ENCODE measurements around the gene BAIAP2L1. TPM values are rescaled to one million over a fixed set of nuclear protein-coding genes. Genes with fewer than 3 reads are reported as not detected.

BAIAP2L1 gene
- total RNA-seq, 1 donor from 2014 or later: 2.1 TPM

DNA sequence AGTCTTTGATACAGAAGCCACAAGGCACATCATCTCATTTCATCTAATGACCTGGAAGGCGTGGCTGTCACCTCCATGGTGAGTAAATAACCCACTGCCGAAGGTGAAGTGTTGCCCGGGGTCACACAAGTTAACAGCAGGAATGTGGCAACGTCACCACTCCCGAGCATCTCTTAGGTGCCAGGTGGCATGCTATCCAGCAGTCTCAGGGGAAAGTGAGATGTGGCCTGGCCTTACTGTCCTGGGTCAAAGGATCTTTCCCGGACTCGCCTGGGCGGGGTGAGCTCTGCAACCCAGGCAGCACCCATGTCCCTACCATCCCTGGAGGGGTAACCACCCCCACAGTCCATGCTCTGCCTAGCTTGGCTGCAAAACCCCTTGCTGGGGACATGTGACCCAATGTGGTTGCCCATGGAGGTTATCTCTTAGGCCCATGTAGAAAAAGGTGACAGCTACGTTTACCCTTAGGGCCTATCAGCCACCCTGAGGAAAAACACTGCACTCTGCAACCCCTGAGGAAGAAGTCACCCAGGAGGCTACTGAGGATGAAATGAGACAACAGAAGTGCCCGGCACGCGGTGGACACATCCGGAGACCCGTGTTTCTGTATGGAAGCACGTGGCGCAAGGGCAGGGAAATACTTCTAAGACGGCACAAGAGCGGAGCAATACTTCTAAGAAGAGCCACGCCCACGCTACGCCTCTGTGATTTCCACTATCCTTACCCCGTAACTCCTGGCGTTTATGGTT is 52.0 kb downstream of the BAIAP2L1 start:
- intact Hi-C loops (cut with micrococcal nuclease): no loop called here

DNA sequence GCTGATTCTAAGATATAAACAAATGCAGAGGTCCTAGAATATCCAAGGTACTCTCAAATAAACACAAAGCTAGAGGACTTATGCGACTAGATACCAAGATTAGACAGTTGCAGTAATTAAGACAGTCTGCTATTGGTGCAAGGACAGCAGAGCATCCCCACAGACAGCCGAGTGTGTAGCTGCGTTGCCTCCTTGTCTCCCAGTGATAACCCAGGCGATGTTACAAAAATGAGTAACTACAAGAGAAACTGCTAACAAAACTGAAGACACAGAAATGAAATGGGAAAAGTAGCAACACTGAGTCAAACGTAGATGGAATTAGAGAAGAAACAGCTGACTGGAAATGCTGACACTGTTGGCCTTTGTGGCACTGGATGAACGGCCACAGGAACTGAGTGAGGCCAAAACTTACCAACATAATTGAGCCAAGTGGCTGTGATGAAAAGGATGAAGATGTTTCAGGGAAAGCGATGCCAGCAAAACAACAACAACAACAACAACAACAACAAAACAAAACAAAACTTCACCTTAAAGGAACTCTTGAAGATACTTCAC is 54.3 kb downstream of the BAIAP2L1 start:
- Histone ChIP-seq H3K36me3 (no peaks in the 10 kb centered on the region), H3K4me1 (no peaks in the 10 kb centered on the region), H3K27ac (replicated peaks) (no peak overlapping the region), H3K4me3 (no peak overlapping the region), H3K9me3 (replicated peaks) (no peaks in the 10 kb centered on the region), H3K27me3 (ENCODE audit: low read depth) (no peaks in the 10 kb centered on the region)
- intact Hi-C loops (cut with micrococcal nuclease): no loop called here
- no peak for DNase-seq
- TF ChIP-seq, protein P1, sequence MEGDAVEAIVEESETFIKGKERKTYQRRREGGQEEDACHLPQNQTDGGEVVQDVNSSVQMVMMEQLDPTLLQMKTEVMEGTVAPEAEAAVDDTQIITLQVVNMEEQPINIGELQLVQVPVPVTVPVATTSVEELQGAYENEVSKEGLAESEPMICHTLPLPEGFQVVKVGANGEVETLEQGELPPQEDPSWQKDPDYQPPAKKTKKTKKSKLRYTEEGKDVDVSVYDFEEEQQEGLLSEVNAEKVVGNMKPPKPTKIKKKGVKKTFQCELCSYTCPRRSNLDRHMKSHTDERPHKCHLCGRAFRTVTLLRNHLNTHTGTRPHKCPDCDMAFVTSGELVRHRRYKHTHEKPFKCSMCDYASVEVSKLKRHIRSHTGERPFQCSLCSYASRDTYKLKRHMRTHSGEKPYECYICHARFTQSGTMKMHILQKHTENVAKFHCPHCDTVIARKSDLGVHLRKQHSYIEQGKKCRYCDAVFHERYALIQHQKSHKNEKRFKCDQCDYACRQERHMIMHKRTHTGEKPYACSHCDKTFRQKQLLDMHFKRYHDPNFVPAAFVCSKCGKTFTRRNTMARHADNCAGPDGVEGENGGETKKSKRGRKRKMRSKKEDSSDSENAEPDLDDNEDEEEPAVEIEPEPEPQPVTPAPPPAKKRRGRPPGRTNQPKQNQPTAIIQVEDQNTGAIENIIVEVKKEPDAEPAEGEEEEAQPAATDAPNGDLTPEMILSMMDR (IDR thresholded peaks at IDR 0.05; ENCODE audit: borderline replicate concordance): no peak

More for the DNA sequence above, 52.0 kb downstream of the BAIAP2L1 start:
- Histone ChIP-seq H3K4me3 (no peak overlapping the region), H3K27me3 (ENCODE audit: low read depth) (no peaks in the 10 kb centered on the region), H3K36me3 (no peaks in the 10 kb centered on the region), H3K27ac (replicated peaks) (no peak overlapping the region), H3K9me3 (replicated peaks) (no peaks in the 10 kb centered on the region), H3K4me1 (peaks cover 2% of the 10 kb centered on the region)
- DNase-seq: no peak
- TF ChIP-seq, protein P1 (IDR thresholded peaks at IDR 0.05; ENCODE audit: borderline replicate concordance): no peak

DNA sequence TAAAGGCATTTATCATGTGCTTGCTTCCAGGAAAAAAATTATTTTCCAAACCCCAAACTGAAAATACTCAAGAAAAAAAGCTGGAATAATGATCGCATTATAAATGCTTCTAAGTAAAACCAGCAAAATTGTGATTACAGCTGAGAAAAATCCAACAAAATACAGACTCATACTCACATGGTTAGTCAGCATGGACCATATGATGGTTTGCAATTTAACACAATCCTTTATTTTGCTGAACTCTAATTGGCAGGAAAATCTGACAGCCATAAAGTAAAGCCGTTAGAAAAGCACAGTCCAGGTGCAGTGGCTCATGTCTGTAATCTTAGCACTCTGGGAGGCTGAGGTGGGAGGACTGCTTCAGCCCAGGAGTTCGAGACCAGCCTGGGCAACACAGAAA is 59.8 kb downstream of the BAIAP2L1 start:
- intact Hi-C loops (cut with micrococcal nuclease): no loop called here
- no peaks in the 10 kb centered on the region for H3K27me3 ChIP-seq (ENCODE audit: low read depth)

DNA sequence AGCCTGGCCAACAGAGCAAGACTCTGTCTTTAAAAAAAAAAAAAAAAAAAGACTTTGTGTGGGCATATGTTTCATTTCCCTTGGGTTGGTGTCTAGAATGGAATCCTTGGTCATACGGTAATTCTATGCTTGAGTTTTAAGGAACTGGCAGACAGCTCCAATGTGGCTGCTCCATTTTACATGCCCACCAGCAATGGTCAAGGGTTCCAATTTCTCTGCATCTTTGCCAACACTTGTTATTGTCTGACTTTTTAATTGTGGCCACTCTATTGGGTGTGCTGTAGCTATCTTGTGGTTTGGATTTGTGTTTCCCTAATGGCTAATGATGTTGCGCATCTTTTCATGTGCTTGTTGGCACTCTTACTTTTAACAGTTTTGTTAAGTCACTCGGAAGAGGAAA is 61.8 kb downstream of the BAIAP2L1 start:
- no peak for DNase-seq
- intact Hi-C loops (cut with micrococcal nuclease): no loop called here
- H3K4me1 ChIP-seq: no peaks in the 10 kb centered on the region

More for the DNA sequence above, 59.8 kb downstream of the BAIAP2L1 start:
- Histone ChIP-seq H3K4me3 (no peak overlapping the region), H3K4me1 (no peaks in the 10 kb centered on the region), H3K36me3 (no peaks in the 10 kb centered on the region), H3K27ac (replicated peaks) (no peak overlapping the region), H3K9me3 (replicated peaks) (peaks cover 7% of the 10 kb centered on the region)
- TF ChIP-seq, protein P1 (IDR thresholded peaks at IDR 0.05; ENCODE audit: borderline replicate concordance): no peak
- no peak for DNase-seq

DNA sequence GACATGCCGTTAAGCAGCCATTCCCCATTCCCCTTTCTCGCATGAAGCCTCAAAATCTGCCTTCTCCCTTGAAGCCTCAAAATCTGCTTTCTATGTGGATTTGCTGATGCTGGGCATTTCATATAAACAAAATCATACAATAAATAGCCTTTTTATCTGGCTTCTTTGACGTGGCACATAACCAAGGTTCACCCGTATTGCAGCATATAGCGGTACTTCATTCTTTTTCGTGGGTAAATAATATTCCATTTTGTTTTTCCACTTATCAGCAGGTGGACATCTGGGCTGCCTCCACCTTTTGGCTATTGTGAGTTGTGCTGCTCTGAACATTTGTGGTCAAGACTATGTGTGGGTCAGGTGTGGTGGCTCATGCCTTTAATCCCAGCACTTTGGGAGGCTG is 62.4 kb downstream of the BAIAP2L1 start:
- TF ChIP-seq, protein P1 (IDR thresholded peaks at IDR 0.05; ENCODE audit: borderline replicate concordance): no peak
- DNase-seq: no peak
- Histone ChIP-seq H3K4me1 (no peaks in the 10 kb centered on the region), H3K4me3 (no peak overlapping the region), H3K27me3 (ENCODE audit: low read depth) (no peaks in the 10 kb centered on the region), H3K36me3 (no peaks in the 10 kb centered on the region), H3K27ac (replicated peaks) (no peak overlapping the region), H3K9me3 (replicated peaks) (peaks cover 7% of the 10 kb centered on the region)
- intact Hi-C loops (cut with micrococcal nuclease): no loop called here

More for the DNA sequence above, 61.8 kb downstream of the BAIAP2L1 start:
- Histone ChIP-seq H3K36me3 (no peaks in the 10 kb centered on the region), H3K27me3 (ENCODE audit: low read depth) (no peaks in the 10 kb centered on the region), H3K27ac (replicated peaks) (no peak overlapping the region), H3K4me3 (no peak overlapping the region), H3K9me3 (replicated peaks) (peaks cover 7% of the 10 kb centered on the region)
- TF ChIP-seq, protein P1 (IDR thresholded peaks at IDR 0.05; ENCODE audit: borderline replicate concordance): no peak

All from left ventricle myocardium inferior (tissue), 1 donor.